Osteoblast (primary cell): ENCODE data around the gene PCSK5. TPM values are rescaled to one million over a fixed set of nuclear protein-coding genes. Genes with fewer than 3 reads are reported as not detected.

Experiments
- DNase-seq: peaks from one replicate; pipeline ENCODE4 v3.0.0; 2011; ENCODE audit warnings: low spot score, mixed read lengths; ENCODE audit not compliant: insufficient read length; ENCODE audit errors: missing footprints
- H2AFZ ChIP-seq: 2 replicates; pipeline ENCODE4 v1.6.0; 2011; ENCODE audit warnings: mild to moderate bottlenecking, low read length
- H3K27ac ChIP-seq: 2 replicates; pipeline ENCODE4 v1.5.1; 2011; ENCODE audit warnings: mild to moderate bottlenecking, low read depth, low read length, moderate library complexity
- H3K27me3 ChIP-seq: 2 replicates; pipeline ENCODE4 v1.6.0; 2012; ENCODE audit warnings: mild to moderate bottlenecking, control low read depth, inconsistent platforms, low read length, moderate library complexity; ENCODE audit not compliant: insufficient read depth
- H3K36me3 ChIP-seq: 2 replicates; pipeline ENCODE4 v1.5.1; 2011; ENCODE audit warnings: mild to moderate bottlenecking, low read length, control low read depth, moderate library complexity; ENCODE audit not compliant: insufficient read depth
- H3K4me1 ChIP-seq: 2 replicates; pipeline ENCODE4 v1.5.1; 2011; ENCODE audit warnings: mild to moderate bottlenecking, low read length, control low read depth, moderate library complexity; ENCODE audit not compliant: insufficient read depth
- H3K4me2 ChIP-seq: 2 replicates; pipeline ENCODE4 v1.6.0; 2011; ENCODE audit warnings: mild to moderate bottlenecking, low read length; ENCODE audit not compliant: insufficient read depth
- H3K4me3 ChIP-seq: fragments of 200-600 bp; sonication (generic); 3 replicates; pipeline ENCODE4 v1.5.1; 2012; ENCODE audit warnings: mild to moderate bottlenecking, low read length, inconsistent platforms; ENCODE audit not compliant: insufficient read depth
- H3K79me2 ChIP-seq: 2 replicates; pipeline ENCODE4 v1.6.0; 2012; ENCODE audit warnings: mild to moderate bottlenecking, low read length, control low read depth, inconsistent platforms; ENCODE audit not compliant: insufficient read depth
- H3K9me3 ChIP-seq: 2 replicates; pipeline ENCODE4 v1.5.1; 2011; ENCODE audit warnings: low read depth, low read length, control low read depth
- H4K20me1 ChIP-seq: 2 replicates; pipeline ENCODE4 v1.6.0; 2012; ENCODE audit warnings: mild to moderate bottlenecking, low read length, control low read depth; ENCODE audit not compliant: insufficient read depth
- total RNA-seq: library from RNA; depleted of rRNA; stranded (reverse); fragments of >200 nt; gene quantifications from 2 replicates; pipeline ENCODE4 v1.2.3, GENCODE V29; 2012
- TF ChIP-seq, protein P1 (sequence below): IDR thresholded peaks from 2 replicates; pipeline ENCODE4 v1.5.1; 2011; ENCODE audit warnings: mild to moderate bottlenecking, low read depth, low read length, moderate library complexity; ENCODE audit errors: extremely low read depth

Gene PCSK5
- total RNA-seq, 1 donor: 14.5 TPM

DNA sequence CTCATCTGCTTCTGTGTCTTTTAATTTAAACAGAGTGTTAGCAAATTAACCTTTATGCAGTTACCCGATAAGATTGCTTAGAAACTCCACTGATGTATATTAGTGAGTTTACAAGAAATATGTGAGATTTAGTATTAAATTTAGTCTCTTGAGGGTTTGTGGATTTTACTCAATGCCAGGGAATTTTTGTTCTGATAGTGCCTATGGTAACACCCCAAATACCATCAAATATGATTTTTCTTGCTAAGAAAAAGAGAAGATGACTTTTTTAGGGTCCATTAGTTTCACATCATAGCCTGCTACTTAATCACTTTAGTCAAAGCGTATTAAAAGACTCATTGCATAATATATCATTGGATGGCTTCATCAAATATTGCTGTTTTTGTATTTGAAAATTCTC, 224.9 kb downstream of the PCSK5 start:
- Histone ChIP-seq H3K79me2 (no peaks in the 10 kb centered on the region), H3K27ac (no peak overlapping the region), H3K4me3 (no peak overlapping the region), H3K4me2 (no peak overlapping the region), H4K20me1 (no peaks in the 10 kb centered on the region), H3K4me1 (no peaks in the 10 kb centered on the region), H3K9me3 (no peaks in the 10 kb centered on the region), H3K36me3 (no peaks in the 10 kb centered on the region), H2AFZ (no peak overlapping the region), H3K27me3 (no peaks in the 10 kb centered on the region)
- no peak for DNase-seq
- TF ChIP-seq, protein P1, sequence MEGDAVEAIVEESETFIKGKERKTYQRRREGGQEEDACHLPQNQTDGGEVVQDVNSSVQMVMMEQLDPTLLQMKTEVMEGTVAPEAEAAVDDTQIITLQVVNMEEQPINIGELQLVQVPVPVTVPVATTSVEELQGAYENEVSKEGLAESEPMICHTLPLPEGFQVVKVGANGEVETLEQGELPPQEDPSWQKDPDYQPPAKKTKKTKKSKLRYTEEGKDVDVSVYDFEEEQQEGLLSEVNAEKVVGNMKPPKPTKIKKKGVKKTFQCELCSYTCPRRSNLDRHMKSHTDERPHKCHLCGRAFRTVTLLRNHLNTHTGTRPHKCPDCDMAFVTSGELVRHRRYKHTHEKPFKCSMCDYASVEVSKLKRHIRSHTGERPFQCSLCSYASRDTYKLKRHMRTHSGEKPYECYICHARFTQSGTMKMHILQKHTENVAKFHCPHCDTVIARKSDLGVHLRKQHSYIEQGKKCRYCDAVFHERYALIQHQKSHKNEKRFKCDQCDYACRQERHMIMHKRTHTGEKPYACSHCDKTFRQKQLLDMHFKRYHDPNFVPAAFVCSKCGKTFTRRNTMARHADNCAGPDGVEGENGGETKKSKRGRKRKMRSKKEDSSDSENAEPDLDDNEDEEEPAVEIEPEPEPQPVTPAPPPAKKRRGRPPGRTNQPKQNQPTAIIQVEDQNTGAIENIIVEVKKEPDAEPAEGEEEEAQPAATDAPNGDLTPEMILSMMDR: no peak

DNA sequence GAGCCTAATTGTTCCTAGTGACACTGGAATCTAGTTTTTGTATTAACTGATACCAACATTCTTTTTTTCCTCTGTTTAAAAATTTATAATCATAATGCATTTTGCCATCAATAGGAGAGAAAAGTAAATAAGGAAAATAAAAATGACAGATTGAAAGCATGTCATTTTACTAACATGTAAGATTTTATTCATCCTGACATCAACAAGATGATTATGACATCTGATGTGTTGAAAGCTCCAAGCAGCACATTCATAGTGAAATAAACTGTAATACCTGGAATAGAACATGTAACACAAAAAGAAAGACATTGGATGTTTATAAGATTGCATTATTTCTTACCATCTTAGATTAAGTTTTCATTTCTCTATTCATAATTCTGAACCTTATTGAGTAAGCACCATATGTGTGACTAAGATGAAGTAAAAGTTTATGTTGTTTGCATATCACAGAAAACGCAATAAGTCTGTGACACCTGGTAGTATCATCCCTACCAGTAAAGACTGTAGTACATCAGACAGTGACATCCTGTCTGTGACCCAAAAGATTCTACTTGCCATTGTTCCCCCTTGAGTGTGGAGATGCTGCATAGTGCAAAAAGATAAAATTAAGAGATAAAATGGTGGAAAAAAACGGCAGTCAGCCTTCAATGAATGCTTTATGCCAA, 225.6 kb downstream of the PCSK5 start:
- Histone ChIP-seq H3K4me3 (no peak overlapping the region), H3K27me3 (no peaks in the 10 kb centered on the region), H4K20me1 (no peaks in the 10 kb centered on the region), H3K4me2 (no peak overlapping the region), H3K27ac (no peak overlapping the region), H3K9me3 (no peaks in the 10 kb centered on the region), H2AFZ (no peak overlapping the region), H3K79me2 (no peaks in the 10 kb centered on the region), H3K36me3 (no peaks in the 10 kb centered on the region), H3K4me1 (no peaks in the 10 kb centered on the region)
- no peak for DNase-seq
- TF ChIP-seq, protein P1: no peak

GRCh38 chr9:76116913-76117312, 226.4 kb downstream of the PCSK5 start:
- no peaks in the 10 kb centered on the region for H3K79me2 ChIP-seq
- no peak for DNase-seq
- H3K4me1 ChIP-seq: no peaks in the 10 kb centered on the region
- no peak overlapping the region for H2AFZ ChIP-seq
- H3K4me2 ChIP-seq: no peak overlapping the region
- no peaks in the 10 kb centered on the region for H3K27me3 ChIP-seq
- no peaks in the 10 kb centered on the region for H3K36me3 ChIP-seq
- H3K27ac ChIP-seq: no peak overlapping the region
- no peaks in the 10 kb centered on the region for H3K9me3 ChIP-seq
- no peak overlapping the region for H3K4me3 ChIP-seq
- no peaks in the 10 kb centered on the region for H4K20me1 ChIP-seq
- TF ChIP-seq, protein P1: no peak

DNA sequence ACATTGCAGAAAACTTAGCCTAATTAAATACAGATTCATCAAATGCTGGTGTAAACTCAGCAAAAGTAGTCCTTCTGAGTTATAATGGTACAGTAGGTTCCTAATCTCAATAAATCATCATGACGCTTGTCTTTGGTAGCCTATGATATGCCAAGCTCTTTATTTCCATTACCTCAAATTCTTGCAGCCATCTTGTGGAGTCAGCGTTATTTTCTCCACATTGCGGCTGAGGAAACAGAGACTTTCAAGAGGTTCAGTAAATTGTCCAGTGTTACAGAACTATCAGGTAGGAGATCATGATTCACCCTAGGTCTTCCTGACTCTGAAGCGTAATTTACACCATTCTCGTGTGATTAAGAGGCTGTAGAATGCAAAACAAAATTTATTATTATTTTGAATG, 237.2 kb downstream of the PCSK5 start:
- TF ChIP-seq, protein P1: no peak
- Histone ChIP-seq H3K4me2 (no peak overlapping the region), H3K4me1 (no peaks in the 10 kb centered on the region), H3K79me2 (no peaks in the 10 kb centered on the region), H3K27me3 (no peaks in the 10 kb centered on the region), H3K27ac (no peak overlapping the region), H4K20me1 (no peaks in the 10 kb centered on the region), H2AFZ (no peak overlapping the region), H3K36me3 (no peaks in the 10 kb centered on the region), H3K4me3 (no peak overlapping the region), H3K9me3 (no peaks in the 10 kb centered on the region)
- DNase-seq: no peak
